Superior temporal gyrus (tissue), 1 donor: ENCODE results near the gene PTPRN2.

Experiments
- DNase-seq: peaks from one replicate; pipeline ENCODE4 v3.0.0-alpha.2; 2016; ENCODE audit errors: extremely low spot score

PTPRN2 gene

GRCh38 chr7:157818701-157819454 lies 768.7 kb downstream of the PTPRN2 start:
- DNase-seq = no peak

- DNase-seq = no peak
Observed at GRCh38 chr7:157817944-157818700, 769.5 kb downstream of the PTPRN2 start.

- DNase-seq = no peak
Observed at GRCh38 chr7:157817433-157817832, 770.2 kb downstream of the PTPRN2 start.

GRCh38 chr7:157816526-157817250 lies 770.9 kb downstream of the PTPRN2 start:
- no peak for DNase-seq

- DNase-seq = no peak
Observed at GRCh38 chr7:157816086-157816485, 771.5 kb downstream of the PTPRN2 start.

- DNase-seq = no peak
Observed at GRCh38 chr7:157815706-157816022, 772.0 kb downstream of the PTPRN2 start.

GRCh38 chr7:157814931-157815705 lies 772.5 kb downstream of the PTPRN2 start:
- no peak for DNase-seq

- no peak for DNase-seq
Observed at GRCh38 chr7:157813741-157814661, 773.6 kb downstream of the PTPRN2 start.

GRCh38 chr7:157813053-157813452 lies 774.6 kb downstream of the PTPRN2 start:
- no peak for DNase-seq

GRCh38 chr7:157811946-157812345 lies 775.7 kb downstream of the PTPRN2 start:
- no peak for DNase-seq

- DNase-seq = no peak
Observed at GRCh38 chr7:157809863-157810851, 777.5 kb downstream of the PTPRN2 start.

- DNase-seq = no peak
Observed at GRCh38 chr7:157809154-157809862, 778.3 kb downstream of the PTPRN2 start.

GRCh38 chr7:157808042-157808441 lies 779.6 kb downstream of the PTPRN2 start:
- no peak for DNase-seq

GRCh38 chr7:157807510-157807909 lies 780.1 kb downstream of the PTPRN2 start:
- no peak for DNase-seq

- no peak for DNase-seq
Observed at GRCh38 chr7:157806711-157807110, 780.9 kb downstream of the PTPRN2 start.

- no peak for DNase-seq
Observed at GRCh38 chr7:157805713-157806112, 781.9 kb downstream of the PTPRN2 start.

GRCh38 chr7:157803906-157804305 lies 783.7 kb downstream of the PTPRN2 start:
- no peak for DNase-seq

GRCh38 chr7:157801971-157802675 lies 785.5 kb downstream of the PTPRN2 start:
- no peak for DNase-seq
